ENCODE data around the gene SPNS2. TPM values are rescaled to one million over a fixed set of nuclear protein-coding genes. Genes with fewer than 3 reads are reported as not detected.

Gene SPNS2
- total RNA-seq, 1 donor from 2014 or later: 0.34 TPM

DNA sequence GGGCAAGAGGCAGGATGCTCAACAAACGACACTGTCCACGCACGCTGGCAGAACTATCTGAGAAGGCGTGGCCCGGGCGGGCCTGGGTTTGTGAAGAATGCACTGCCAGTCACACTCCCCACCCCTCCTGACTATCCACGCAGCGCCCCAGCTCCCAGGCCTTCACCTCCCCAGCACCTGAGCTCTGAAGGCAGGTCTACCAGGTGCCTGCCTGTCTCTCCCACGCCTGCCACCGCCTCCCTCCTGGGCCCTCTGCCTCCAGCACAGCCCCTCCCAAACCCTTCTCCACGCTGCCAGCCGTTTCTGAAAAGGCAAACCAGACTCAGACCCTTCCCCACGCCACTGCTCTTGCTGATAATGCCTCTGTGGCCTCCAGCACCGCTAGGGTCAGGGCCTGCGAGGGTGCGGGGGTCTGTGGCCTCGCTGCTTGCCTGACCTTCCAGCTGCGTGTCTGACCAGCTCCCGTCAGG lies 44.9 kb downstream of the SPNS2 start:
- H3K4me3 ChIP-seq: no peak overlapping the region
- H3K4me1 ChIP-seq: no peaks in the 10 kb centered on the region
- TF ChIP-seq, protein P1, sequence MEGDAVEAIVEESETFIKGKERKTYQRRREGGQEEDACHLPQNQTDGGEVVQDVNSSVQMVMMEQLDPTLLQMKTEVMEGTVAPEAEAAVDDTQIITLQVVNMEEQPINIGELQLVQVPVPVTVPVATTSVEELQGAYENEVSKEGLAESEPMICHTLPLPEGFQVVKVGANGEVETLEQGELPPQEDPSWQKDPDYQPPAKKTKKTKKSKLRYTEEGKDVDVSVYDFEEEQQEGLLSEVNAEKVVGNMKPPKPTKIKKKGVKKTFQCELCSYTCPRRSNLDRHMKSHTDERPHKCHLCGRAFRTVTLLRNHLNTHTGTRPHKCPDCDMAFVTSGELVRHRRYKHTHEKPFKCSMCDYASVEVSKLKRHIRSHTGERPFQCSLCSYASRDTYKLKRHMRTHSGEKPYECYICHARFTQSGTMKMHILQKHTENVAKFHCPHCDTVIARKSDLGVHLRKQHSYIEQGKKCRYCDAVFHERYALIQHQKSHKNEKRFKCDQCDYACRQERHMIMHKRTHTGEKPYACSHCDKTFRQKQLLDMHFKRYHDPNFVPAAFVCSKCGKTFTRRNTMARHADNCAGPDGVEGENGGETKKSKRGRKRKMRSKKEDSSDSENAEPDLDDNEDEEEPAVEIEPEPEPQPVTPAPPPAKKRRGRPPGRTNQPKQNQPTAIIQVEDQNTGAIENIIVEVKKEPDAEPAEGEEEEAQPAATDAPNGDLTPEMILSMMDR (IDR thresholded peaks at IDR 0.05): no peak
- TF ChIP-seq EZH2phosphoT487 (IDR thresholded peaks at IDR 0.05) (no peak), EZH2 (IDR thresholded peaks at IDR 0.05) (no peak)
- Mint-ChIP-seq H3K4me3 (no peak overlapping the region), H3K9me3 (no peaks in the 10 kb centered on the region), H3K36me3 (peaks cover 3% of the 10 kb centered on the region), H3K27ac (no peak overlapping the region), H3K4me1 (no peaks in the 10 kb centered on the region), H3K27me3 (ENCODE audit: insufficient read depth, low read depth) (no peaks in the 10 kb centered on the region)
- no peaks in the 10 kb centered on the region for H3K27me3 ChIP-seq
- no peaks in the 10 kb centered on the region for H3K79me2 ChIP-seq (ENCODE audit: low read depth)
- no peaks in the 10 kb centered on the region for H3F3A ChIP-seq (ENCODE audit: low read depth)
- H3K9me3 ChIP-seq (ENCODE audit: low read depth): no peaks in the 10 kb centered on the region
- H2AFZ ChIP-seq (replicated peaks): no peak overlapping the region
- H3K4me2 ChIP-seq: no peak overlapping the region
- H4K20me1 ChIP-seq (ENCODE audit: low read depth): no peaks in the 10 kb centered on the region
- H3K36me3 ChIP-seq: no peaks in the 10 kb centered on the region
- H3K9ac ChIP-seq: no peak overlapping the region
- H3K27ac ChIP-seq: no peak overlapping the region
- no peak for DNase-seq (ENCODE audit: low spot score)

DNA sequence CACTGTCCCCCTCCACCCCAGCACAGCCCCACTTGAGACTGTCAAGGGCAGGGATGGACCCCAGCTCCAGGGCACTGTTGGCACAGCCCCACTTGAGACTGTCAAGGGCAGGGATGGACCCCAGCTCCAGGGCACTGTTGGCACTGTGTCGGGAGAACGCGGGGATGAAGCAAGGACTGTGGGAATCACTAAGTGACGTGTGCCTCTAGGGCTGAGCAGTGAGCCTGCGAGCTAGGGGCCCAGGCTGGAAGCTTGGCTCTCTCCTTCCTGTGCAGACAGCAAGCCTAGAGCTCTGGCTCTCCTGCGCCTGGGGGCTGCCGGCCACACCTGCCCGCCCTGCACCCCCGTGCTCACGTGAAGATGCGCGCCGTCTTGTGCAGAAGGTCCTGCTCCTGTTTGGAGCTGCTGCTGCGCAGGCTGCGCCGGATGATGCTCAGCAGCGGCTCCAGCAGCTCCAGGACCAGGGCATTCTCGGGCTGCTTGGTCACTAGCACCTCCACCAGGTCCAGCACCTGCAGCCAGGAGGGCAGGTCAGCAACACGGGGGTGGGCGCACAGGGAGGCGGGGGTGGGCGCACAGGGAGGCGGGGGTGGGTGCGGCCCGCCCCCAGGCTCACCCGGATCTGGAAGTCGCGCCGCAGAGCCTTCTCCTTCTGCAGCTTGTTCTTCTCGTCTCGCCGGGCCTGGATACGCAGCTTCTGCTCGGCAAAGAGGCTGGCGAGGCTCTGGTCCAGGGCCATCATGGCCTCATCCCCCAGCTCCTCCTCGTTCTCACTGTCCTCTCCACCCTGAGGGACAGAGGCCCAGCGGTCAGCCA lies 45.7 kb downstream of the SPNS2 start:
- Mint-ChIP-seq H3K36me3 (peaks cover 3% of the 10 kb centered on the region), H3K9me3 (no peaks in the 10 kb centered on the region), H3K4me3 (no peak overlapping the region), H3K27me3 (ENCODE audit: insufficient read depth, low read depth) (peaks cover 2% of the 10 kb centered on the region), H3K27ac (no peak overlapping the region), H3K4me1 (no peaks in the 10 kb centered on the region)
- Histone ChIP-seq H3K4me1 (no peaks in the 10 kb centered on the region), H3K9me3 (ENCODE audit: low read depth) (no peaks in the 10 kb centered on the region), H3K79me2 (ENCODE audit: low read depth) (no peaks in the 10 kb centered on the region), H3K4me2 (no peak overlapping the region), H2AFZ (replicated peaks) (no peak overlapping the region), H4K20me1 (ENCODE audit: low read depth) (no peaks in the 10 kb centered on the region), H3K9ac (no peak overlapping the region), H3K36me3 (no peaks in the 10 kb centered on the region), H3K27me3 (no peaks in the 10 kb centered on the region), H3F3A (ENCODE audit: low read depth) (no peaks in the 10 kb centered on the region), H3K27ac (no peak overlapping the region), H3K4me3 (no peak overlapping the region)
- TF ChIP-seq EZH2phosphoT487 (IDR thresholded peaks at IDR 0.05) (no peak), EZH2 (IDR thresholded peaks at IDR 0.05) (no peak)
- TF ChIP-seq, protein P1 (IDR thresholded peaks at IDR 0.05): no peak
- DNase-seq (ENCODE audit: low spot score): no peak

DNA sequence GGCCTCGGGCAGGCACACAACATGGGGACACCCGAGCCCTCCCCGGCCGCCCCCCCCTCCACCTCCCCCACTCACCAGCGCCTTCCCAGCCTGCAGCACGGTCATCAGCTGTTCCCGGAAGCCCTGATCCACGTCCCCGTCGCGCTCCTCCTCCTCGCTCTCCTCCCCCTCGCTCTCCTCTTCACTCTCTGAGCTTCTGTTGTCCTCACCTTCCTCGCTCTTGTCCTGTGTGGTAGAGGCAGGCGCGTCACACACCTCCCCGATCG lies 46.2 kb downstream of the SPNS2 start:
- Histone ChIP-seq H3K9me3 (ENCODE audit: low read depth) (no peaks in the 10 kb centered on the region), H3K4me1 (no peaks in the 10 kb centered on the region), H3K4me2 (no peak overlapping the region), H3K4me3 (no peak overlapping the region), H3F3A (ENCODE audit: low read depth) (no peaks in the 10 kb centered on the region), H3K27me3 (no peaks in the 10 kb centered on the region), H3K27ac (no peak overlapping the region), H3K79me2 (ENCODE audit: low read depth) (no peaks in the 10 kb centered on the region), H4K20me1 (ENCODE audit: low read depth) (no peaks in the 10 kb centered on the region), H3K9ac (no peak overlapping the region), H2AFZ (replicated peaks) (no peak overlapping the region), H3K36me3 (no peaks in the 10 kb centered on the region)
- peaks cover 2% of the 10 kb centered on the region for H3K27me3 Mint-ChIP-seq (ENCODE audit: insufficient read depth, low read depth)
- H3K4me3 Mint-ChIP-seq: no peak overlapping the region
- TF ChIP-seq EZH2phosphoT487 (IDR thresholded peaks at IDR 0.05): no peak
- TF ChIP-seq EZH2 (IDR thresholded peaks at IDR 0.05): no peak
- TF ChIP-seq, protein P1 (IDR thresholded peaks at IDR 0.05): no peak
- H3K4me1 Mint-ChIP-seq: no peaks in the 10 kb centered on the region
- no peaks in the 10 kb centered on the region for H3K36me3 Mint-ChIP-seq
- no peak for DNase-seq (ENCODE audit: low spot score)
- H3K9me3 Mint-ChIP-seq: no peaks in the 10 kb centered on the region
- no peak overlapping the region for H3K27ac Mint-ChIP-seq

Data from neural progenitor cell (in vitro differentiated cells).